ENCODE data around the gene ZFAND2A. TPM values are rescaled to one million over a fixed set of nuclear protein-coding genes. Genes with fewer than 3 reads are reported as not detected.

Gene ZFAND2A
- total and polyA plus RNA-seq, 12 donors = 11.8 to 54.1 (median 20.2) TPM

DNA sequence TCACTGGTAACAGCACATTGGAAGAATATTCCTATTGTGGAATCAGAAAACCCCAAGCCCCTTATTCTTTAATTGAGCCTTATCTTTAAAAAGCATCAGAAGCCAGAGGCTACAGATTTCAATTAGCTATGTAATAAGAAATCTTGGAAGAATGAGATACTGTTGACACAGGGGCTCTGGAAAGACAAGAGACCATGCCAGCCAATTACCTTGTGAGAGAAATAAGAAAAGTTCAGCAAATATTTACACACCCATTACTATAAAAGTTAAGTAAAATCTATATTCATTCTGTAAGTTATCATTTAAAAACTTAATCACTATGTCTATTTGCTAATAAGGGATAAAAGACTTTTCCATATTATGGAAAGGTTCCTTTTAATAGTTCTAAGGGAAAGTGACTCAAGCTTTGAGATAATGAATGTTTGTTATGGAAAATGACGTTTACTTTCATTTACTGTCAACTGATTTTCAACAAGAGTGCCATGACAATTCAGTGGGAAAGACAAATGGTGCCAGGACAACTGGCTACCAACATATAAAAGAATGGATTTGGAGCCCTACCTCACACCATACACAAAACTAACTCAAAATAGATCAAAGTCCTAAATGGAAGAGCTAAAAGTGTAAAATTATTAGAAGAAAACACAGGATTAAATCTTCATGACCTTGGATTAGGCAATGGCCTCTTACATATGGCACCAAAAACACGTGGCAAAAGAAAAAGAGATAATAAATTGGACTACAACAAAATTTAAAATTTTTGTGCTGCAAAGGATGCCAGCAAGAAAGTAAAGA, 28.3 kb downstream of the ZFAND2A start:
- intact Hi-C loops (cut with DNase I) = no loop called here
- Histone ChIP-seq H3K36me3 (replicated peaks in 1 of 2) (no peaks in the 10 kb centered on the region), H3K27ac (no peak overlapping the region), H3K4me1 (replicated peaks in 1 of 2) (peaks cover 4 to 8% of the 10 kb centered on the region in 2 donors), H3K4me3 (no peak overlapping the region), H3K27me3 (no peaks in the 10 kb centered on the region), H3K9me3 (replicated peaks in 1 of 3) (no peaks in the 10 kb centered on the region)
- DNase-seq = peak in 1 of 7 donors; percentile 8
- TF ChIP-seq, protein P1, sequence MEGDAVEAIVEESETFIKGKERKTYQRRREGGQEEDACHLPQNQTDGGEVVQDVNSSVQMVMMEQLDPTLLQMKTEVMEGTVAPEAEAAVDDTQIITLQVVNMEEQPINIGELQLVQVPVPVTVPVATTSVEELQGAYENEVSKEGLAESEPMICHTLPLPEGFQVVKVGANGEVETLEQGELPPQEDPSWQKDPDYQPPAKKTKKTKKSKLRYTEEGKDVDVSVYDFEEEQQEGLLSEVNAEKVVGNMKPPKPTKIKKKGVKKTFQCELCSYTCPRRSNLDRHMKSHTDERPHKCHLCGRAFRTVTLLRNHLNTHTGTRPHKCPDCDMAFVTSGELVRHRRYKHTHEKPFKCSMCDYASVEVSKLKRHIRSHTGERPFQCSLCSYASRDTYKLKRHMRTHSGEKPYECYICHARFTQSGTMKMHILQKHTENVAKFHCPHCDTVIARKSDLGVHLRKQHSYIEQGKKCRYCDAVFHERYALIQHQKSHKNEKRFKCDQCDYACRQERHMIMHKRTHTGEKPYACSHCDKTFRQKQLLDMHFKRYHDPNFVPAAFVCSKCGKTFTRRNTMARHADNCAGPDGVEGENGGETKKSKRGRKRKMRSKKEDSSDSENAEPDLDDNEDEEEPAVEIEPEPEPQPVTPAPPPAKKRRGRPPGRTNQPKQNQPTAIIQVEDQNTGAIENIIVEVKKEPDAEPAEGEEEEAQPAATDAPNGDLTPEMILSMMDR (IDR thresholded peaks at IDR 0.05) = no peak
- no peak for TF ChIP-seq POLR2A (IDR thresholded peaks at IDR 0.05)
- 44 to 55% (median 50%) methylated on average over 2 of the region's 2 CpGs for WGBS, 4 donors

DNA sequence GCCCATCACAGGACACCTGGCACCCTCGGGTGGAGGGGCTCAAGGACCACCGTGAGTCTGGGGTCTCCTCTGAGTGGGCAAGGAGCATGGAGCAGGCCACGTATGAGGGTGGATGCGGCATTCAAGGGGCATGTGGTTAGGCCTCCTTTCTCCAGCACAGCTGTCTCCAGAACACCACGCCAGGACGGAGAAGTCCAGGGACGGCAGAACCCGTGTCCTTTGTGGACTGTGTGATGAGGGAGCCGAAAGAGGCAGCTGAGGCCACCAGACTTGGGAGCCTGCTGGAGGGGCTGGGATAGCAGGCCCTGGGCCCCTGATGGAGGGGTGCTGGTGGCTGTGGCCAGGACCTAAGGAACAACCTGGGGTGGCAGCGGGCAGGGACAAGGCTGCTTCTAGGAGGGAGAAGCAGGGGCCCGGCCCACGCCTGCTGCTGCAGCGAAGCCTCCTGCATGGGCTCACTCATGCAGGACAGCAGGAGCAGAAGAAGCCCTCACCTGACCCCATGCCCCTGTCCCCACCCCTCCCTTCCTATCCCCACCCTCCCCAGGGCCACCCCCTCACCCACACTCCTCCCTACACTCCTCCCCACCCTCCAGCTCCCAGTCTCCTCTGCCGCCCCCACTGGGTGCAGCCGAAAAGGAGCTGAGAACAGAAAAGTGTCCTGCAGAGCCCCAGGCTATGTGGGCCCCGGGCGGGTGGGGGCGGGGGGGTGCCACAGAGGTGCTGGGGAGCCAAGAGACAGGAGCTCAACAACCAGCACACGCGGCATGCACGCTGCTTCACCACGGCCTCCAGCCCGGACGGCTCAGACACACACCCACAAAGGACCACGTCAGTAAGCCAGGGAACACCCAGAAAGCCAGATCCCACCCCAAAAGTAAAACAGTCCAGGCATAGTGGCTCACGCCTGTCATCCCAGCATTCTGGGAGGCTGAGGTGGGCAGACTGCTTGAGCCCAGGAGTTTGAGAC, 29.7 kb downstream of the ZFAND2A start:
- WGBS, 4 donors = 90 to 94% (median 94%) methylated on average over 11 to 26 of the region's 26 CpGs
- no peaks in the 10 kb centered on the region for H3K36me3 ChIP-seq (replicated peaks in 1 of 2)
- peaks cover 3 to 5% of the 10 kb centered on the region in 2 donors for H3K4me1 ChIP-seq (replicated peaks in 1 of 2)
- H3K9me3 ChIP-seq (replicated peaks in 1 of 3) = no peaks in the 10 kb centered on the region
- H3K27me3 ChIP-seq = no peaks in the 10 kb centered on the region
- no peak overlapping the region for H3K27ac ChIP-seq
- no peak overlapping the region for H3K4me3 ChIP-seq
- TF ChIP-seq POLR2A (IDR thresholded peaks at IDR 0.05) = no peak
- TF ChIP-seq, protein P1 (IDR thresholded peaks at IDR 0.05) = no peak
- intact Hi-C loops (cut with DNase I) = no loop called here
- peak in 1 of 7 donors; percentile 10 for DNase-seq

DNA sequence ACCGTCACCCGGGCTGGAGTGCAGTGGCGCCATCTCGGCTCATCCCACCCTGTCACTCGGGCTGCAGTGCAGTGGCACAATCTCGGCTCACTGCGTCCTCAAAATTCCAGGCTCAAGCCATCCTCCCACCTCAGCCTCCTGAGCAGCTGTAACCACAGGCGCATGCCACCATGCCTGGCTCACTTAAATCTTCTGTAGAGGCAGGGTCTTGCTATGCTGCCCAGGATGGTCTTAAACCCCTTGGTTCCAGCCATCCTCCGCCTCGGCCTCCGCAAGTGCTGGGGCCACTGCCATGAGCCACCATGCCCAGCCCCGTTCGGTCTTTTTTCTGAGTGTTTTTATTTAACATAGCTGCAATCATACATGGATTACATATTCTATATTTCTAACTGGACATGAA, 30.6 kb downstream of the ZFAND2A start:
- Histone ChIP-seq H3K4me1 (replicated peaks in 1 of 2) (peaks cover 0 to 5% of the 10 kb centered on the region in 2 donors), H3K27ac (no peak overlapping the region), H3K9me3 (replicated peaks in 1 of 3) (no peaks in the 10 kb centered on the region), H3K36me3 (replicated peaks in 1 of 2) (no peaks in the 10 kb centered on the region), H3K27me3 (no peaks in the 10 kb centered on the region), H3K4me3 (no peak overlapping the region)
- intact Hi-C loops (cut with DNase I) = no loop called here
- DNase-seq = peak in 1 of 7 donors; percentile 3
- TF ChIP-seq, protein P1 (IDR thresholded peaks at IDR 0.05) = no peak
- TF ChIP-seq POLR2A (IDR thresholded peaks at IDR 0.05) = no peak
- WGBS, 4 donors = 89 to 97% (median 95%) methylated on average over 7 to 13 of the region's 13 CpGs

DNA sequence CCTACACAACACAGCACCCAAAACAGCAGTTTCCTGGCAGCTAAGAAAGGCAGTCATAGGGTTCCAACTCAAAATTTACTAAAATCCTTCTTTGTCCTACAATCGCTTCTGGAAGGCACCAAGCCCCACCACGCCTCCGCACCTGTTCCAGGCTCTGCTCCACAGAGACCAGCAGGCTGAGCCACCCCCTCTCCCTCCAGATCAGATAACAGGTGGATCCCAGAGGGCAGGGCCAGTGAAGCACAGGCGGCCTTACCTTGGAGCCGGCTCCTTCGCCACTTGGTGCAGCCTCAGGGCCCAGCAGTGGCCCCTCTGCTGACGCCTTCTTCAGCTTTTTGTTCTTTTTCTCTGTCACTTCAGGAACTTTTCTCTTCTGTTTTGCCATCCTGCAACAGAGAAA, 33.0 kb downstream of the ZFAND2A start:
- Histone ChIP-seq H3K27ac (no peak overlapping the region), H3K4me1 (replicated peaks in 1 of 2) (peaks cover 0 to 14% of the 10 kb centered on the region in 2 donors), H3K9me3 (replicated peaks in 1 of 3) (no peaks in the 10 kb centered on the region), H3K36me3 (replicated peaks in 1 of 2) (no peaks in the 10 kb centered on the region), H3K4me3 (no peak overlapping the region), H3K27me3 (no peaks in the 10 kb centered on the region)
- intact Hi-C loops (cut with DNase I) = no loop called here
- no peak for TF ChIP-seq POLR2A (IDR thresholded peaks at IDR 0.05)
- TF ChIP-seq, protein P1 (IDR thresholded peaks at IDR 0.05) = no peak
- 91 to 96% (median 94%) methylated on average over 7 of the region's 7 CpGs for WGBS, 4 donors
- DNase-seq = no peak
